ENCODE measurements around the gene PBXIP1. TPM values are rescaled to one million over a fixed set of nuclear protein-coding genes. Genes with fewer than 3 reads are reported as not detected.
"Not testable (repeated sequence)": the region's sequence is repeated elsewhere in the genome, so short reads cannot be mapped to it uniquely, and the experiment has no call there.

PBXIP1 gene
- total RNA-seq, 1 donor from 2014 or later = 68.4 TPM

DNA sequence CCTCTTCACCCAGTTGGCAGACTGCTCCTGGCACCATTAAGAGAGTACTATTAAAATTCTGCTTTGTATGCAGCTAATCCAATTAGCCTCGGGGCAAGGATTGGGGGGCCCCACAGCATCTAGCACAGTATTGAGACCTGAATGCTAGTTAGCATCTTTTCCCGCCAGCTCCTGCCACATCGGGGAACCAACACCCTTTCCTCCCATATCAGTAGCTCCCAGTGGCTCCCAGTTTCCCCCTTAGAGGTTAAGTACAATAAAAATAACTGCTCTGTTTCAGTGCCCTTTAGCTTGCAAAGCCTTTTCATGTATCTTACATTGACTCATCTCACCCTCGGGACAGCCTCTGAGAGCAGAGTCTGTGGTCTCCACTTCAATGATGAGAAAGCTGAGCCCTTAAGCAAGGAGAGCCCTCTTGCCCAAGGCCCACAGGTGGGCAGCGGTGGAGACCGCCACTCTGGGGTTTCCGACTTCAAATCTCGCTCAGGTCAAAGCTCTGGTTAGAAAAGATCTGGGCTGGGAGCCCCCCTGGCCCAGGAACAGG, 15.2 kb downstream of the PBXIP1 start:
- intact Hi-C loops (cut with micrococcal nuclease) = no loop called here

DNA sequence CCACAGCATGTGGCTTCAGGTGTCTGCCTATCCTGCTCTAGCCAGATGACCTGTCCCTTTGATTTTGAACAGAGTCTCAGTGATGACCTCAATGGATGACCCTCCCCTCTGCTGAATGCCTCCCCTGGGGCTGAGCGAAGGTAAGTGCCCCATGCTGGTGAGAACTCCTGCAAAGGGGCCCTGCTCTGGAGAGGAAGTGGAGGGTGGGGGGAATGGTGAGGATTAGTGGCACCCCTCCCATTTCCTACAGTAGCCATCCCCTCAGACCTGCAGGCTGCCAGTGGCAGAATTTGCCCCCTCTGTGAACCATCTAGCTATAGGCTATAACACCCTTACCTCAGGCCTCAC, 15.7 kb downstream of the PBXIP1 start:
- intact Hi-C loops (cut with micrococcal nuclease) = no loop called here

DNA sequence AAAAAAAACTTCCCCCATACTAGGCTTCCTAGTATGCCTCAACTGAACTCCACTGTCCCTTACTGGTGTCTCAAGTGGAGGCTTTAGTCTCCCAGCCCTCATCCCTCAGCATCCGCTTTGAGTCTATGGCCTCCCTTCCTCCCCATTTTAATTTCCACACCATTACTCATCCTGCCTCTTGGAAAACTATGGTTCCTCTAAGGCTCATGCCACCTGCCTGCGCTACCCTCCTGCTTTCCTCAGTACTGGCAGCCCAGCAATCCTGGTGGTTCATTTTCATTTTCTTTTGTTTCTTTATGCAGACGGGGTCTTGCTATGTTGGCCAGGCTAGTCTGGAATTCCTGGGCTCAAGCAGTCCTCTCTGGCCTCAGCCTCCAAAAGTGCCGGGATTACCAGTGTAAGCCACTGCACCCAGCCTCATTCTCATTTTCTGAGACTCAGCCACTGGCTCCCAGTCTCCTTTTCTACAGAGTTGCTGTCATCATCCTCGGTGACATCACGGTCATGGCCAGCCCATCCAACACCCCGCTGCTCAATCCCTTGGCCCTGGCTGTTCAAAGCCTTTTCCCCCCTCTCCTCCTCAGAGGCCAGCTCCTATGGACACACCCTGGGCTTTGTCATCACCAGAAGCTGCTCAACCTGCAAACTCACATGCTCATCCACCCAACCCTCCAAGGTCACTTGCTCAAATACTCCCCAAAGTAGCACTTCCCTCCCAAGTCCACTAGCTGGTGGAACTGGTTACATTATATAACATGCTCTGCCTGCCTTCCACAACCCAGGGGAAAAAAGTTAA, 17.1 kb downstream of the PBXIP1 start:
- intact Hi-C loops (cut with micrococcal nuclease) = loop anchor here (5.0 to 10.0 kb wide), 3 partner anchors 64 to 184 kb away; partner anchors contain the start of genes EFNA4 and KCNN3

GRCh38 chr1:154937988-154938386, 17.9 kb downstream of the PBXIP1 start:
- intact Hi-C loops (cut with micrococcal nuclease) = loop anchor here (1.0 to 10.0 kb wide), 6 partner anchors 17 to 330 kb away; partner anchors contain the start of genes ADAR, EFNA4 and KCNN3

DNA sequence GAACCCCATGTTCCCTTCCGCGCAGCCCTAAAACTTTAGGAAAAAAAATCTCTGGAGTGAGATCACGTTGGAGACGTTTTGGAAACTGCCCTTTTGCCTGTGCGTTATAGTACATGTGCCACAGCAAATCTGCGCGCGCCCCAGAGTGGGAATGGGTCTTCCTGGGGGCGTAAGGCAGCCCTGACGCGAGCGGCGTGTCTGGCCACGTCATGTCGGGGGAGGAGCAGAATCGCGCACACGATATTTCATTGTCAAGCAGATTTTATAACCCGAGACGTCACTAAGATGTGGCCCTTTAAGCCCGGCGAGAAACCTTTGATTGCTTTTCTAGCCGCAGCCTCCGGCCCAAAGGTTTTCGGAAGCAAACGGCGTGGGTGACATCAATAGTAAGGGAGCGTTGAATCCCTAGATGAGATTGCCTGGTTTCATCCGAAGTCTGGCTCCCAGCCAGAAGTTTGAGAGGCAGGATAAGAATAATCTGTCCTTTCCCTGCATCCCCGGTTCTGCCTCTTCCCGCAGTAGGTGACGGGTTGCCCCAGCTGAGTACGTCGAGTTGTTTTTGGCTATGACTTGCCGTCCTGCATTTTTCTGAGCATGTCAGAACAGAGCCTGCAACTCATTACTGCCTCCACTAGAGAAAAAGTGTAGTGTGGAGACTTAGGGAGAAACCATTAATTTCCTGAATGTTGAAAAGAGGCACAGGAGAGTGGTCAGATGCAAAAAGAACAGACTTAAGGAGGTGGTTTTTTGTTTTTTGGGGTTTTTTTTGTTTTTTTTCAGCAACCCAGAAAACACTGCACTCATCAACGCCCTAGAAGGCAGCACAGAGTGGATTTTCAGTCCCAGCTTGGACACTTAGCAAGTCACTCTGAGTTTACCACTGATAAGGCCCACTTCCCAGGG, 18.6 kb downstream of the PBXIP1 start:
- intact Hi-C loops (cut with micrococcal nuclease) = loop anchor here (1.0 to 10.0 kb wide), 6 partner anchors 18 to 329 kb away; partner anchors contain the start of genes ADAR, EFNA4 and KCNN3

DNA sequence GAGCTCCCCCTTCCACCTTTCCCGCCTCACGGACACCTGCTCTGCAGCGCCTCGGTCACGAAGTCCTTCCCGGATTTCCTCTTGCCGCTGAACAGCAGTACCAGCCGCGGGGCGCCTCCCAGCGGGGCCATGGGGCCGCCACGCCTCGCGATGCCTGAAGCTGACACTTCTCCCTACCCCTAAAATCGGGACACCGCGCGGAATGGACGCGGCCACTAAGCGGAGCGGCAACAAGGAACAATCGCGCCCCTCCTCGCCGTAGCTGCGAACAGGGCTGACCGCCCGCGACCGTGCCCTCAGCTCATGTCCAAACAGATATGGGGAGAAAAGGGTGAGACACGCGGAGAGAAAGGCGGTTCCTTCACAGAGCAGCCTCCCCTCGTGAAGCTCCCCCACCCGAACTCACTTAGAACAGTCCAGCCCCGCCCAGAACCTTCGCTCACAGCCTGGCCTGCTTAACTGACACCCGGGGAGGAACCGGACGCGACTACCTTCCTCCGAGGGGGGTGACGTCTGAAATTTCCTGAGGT, 19.3 kb downstream of the PBXIP1 start, which contains the start of gene PMVK:
TSS of gene PMVK (minus strand) at position 165 of the 530 bp plus-strand sequence. CDS start at position 131, 34 bp downstream.
- intact Hi-C loops (cut with micrococcal nuclease) = loop anchor here (1.0 to 10.0 kb wide), 9 partner anchors 19 to 377 kb away; partner anchors contain the start of genes ADAR, CKS1B, EFNA4 and FLAD1

- intact Hi-C loops (cut with micrococcal nuclease) = loop anchor here (1.0 to 10.0 kb wide), 6 partner anchors 38 to 377 kb away; partner anchors contain the start of genes CKS1B, EFNA4, FLAD1 and KCNN3
These were observed 19.9 kb downstream of the PBXIP1 start for GRCh38 chr1:154935749-154936554.

- intact Hi-C loops (cut with micrococcal nuclease) = loop anchor here (10.0 kb wide), 2 partner anchors 60 to 180 kb away; partner anchors contain the start of gene KCNN3
These were observed 21.4 kb downstream of the PBXIP1 start for GRCh38 chr1:154934358-154934948.

GRCh38 chr1:154931940-154932487, 23.9 kb downstream of the PBXIP1 start:
- intact Hi-C loops (cut with micrococcal nuclease) = loop anchor here (10.0 kb wide), 2 partner anchors 57 to 177 kb away; partner anchors contain the start of gene KCNN3

DNA sequence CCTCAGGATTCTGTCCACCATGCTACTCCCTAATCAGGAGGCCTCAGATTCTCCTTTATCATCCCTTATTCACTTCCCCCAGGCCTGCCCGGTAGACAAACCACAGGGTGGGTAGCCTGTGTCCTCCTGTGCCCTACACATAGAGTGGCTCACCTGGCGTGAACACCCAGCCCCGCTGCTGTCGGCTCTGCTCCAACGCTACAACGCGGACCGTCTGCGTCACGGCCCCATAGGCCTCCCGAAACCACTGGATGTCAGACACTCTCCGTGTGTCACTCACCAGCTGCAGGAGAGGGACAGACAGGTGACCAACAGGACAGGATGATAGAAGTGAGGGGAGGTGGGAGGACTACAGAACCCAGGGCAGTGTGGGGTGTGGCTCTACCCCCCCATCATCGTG, 29.7 kb downstream of the PBXIP1 start:
- intact Hi-C loops (cut with micrococcal nuclease) = no loop called here

DNA sequence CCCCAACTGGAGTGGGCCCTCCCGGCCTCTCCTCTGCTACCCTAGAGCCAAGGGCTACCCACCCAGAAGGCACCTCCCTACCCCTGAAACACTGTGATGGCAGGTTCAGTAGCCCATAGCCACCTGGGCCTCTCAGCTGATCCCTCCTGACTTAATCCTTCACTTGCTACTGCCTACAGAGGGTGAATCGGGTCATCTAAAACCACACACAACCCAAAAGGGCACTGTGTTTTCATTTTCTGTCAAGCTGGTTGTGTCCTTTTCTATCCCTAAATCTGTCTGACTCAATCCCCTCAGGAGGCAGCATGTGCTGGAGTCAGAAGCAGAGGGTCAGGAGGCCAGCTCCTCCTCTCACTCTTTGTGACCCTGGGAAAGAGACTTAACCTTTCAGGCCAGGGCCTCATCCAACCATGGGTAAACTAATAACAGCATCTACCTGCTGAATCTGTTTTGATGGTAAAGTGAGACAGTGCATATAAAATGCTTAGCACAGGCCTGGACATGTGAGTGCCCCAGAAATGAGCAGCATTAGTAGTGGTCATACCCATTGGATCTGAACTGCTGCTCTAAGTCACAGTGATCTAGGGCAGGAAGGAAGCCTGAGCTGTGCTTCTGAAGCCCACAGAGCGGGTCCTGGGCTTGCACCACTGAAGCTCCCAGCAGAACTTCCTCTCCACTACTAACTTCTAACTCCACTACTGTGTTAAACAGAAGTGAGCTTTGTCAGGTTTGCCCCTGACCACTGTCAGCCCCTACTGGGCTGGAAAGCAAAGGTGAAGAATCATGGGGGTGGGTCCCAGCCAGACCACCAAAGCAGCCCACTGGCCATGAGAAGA, 30.3 kb downstream of the PBXIP1 start:
- intact Hi-C loops (cut with micrococcal nuclease) = no loop called here

DNA sequence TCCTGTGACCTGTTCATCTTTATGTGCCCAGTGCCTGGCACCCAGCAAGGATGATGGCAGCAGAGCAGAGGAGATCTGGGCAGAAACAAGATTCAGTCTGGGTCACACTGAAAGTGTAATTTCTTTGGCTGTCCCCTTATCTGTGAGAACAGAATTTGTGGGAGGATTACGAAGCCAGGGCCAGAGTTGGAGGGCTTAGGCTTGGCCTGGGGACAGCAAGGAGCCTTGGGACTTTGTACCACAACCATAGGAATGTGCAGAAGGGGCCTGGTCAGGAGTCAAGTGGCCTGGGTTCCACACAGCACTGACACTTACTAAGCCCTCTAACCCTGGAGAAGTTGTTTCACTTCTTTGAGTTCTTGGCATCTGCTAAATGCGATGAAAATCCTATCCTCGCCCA, 32.2 kb downstream of the PBXIP1 start:
- intact Hi-C loops (cut with micrococcal nuclease) = no loop called here

DNA sequence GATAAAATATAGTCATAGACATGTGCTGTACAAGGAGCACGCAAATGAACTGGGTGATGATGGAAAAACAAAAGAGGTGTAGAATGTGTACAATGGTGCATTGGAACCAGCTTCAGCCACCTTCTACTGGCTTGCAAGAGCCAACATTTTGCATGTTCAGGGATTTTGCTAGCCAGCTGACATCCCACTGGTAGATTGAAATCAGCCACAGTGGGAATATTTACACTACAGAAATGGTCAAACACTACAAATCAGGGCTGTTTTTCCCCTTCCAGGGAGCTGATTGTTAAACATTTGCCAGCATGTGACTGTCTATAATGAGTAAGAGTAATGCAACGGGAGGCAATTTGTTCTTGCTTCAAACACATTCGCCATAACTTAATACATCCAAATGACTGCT, 42.6 kb downstream of the PBXIP1 start:
- intact Hi-C loops (cut with micrococcal nuclease) = no loop called here

- intact Hi-C loops (cut with micrococcal nuclease) = no loop called here
These were observed 43.1 kb downstream of the PBXIP1 start for GRCh38 chr1:154912755-154913154.

GRCh38 chr1:154911691-154912550, 44.0 kb downstream of the PBXIP1 start:
- intact Hi-C loops (cut with micrococcal nuclease) = no loop called here

DNA sequence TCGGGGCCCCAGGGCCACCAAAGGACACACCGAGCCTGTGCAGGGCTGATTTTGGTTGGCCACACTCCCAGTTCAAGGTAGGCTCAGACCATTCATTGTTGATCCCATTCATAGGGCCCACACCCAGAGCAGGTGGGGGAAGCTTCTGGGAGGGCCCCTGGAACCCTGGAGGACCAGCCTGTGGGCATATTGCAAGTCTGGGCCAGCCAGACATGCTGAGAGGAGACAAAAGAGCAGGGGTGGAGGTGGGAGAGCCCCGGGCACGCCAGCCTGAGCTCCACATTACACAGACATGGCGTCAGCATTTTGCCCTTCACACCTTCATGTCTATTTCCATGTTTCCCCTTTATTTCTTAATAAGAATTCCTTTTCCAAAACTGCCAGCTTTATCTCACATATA, 45.0 kb downstream of the PBXIP1 start:
- intact Hi-C loops (cut with micrococcal nuclease) = no loop called here

GRCh38 chr1:154908937-154909336, 47.0 kb downstream of the PBXIP1 start:
- intact Hi-C loops (cut with micrococcal nuclease) = no loop called here

- intact Hi-C loops (cut with micrococcal nuclease) = not testable (repeated sequence)
These were observed 47.8 kb downstream of the PBXIP1 start for GRCh38 chr1:154908129-154908528.

All from T-helper 2 cell treated with Interferon-gamma antibody and Interleukin-4, amounts not matched to agents 100 ng/mL and 5 ng/mL, for 36 hours (primary cell).